Ishikawa (cell line): ENCODE data around the gene MRRF.

Experiments
- CEBPB ChIP-seq: IDR thresholded peaks from 2 replicates; pipeline ENCODE4 v1.6.1; 2012
- CREB1 ChIP-seq: IDR thresholded peaks from 2 replicates; pipeline ENCODE4 v1.6.1; 2012; ENCODE audit warnings: low read depth
- EGR1 ChIP-seq: IDR thresholded peaks from 2 replicates; pipeline ENCODE4 v1.6.1; 2012
- EP300 ChIP-seq: IDR thresholded peaks from 2 replicates; pipeline ENCODE4 v1.6.1; 2012; ENCODE audit warnings: borderline replicate concordance
- FOXM1 ChIP-seq: IDR thresholded peaks from 2 replicates; pipeline ENCODE4 v1.6.1; 2012; ENCODE audit warnings: low read depth, borderline replicate concordance
- NFIC ChIP-seq: IDR thresholded peaks from 2 replicates; pipeline ENCODE4 v1.6.1; 2012
- RAD21 ChIP-seq: IDR thresholded peaks from 2 replicates; pipeline ENCODE4 v1.6.1; 2012; ENCODE audit warnings: low read depth
- TAF1 ChIP-seq: IDR thresholded peaks from 2 replicates; pipeline ENCODE4 v1.6.1; 2012; ENCODE audit warnings: low read depth, mild to moderate bottlenecking
- TCF12 ChIP-seq: IDR thresholded peaks from 2 replicates; pipeline ENCODE4 v1.6.1; 2012; ENCODE audit warnings: low read depth
- TEAD4 ChIP-seq: IDR thresholded peaks from 2 replicates; pipeline ENCODE4 v1.6.1; 2012
- YY1 ChIP-seq: IDR thresholded peaks from 2 replicates; pipeline ENCODE4 v1.6.1; 2012; ENCODE audit warnings: low read depth
- ZBTB7A ChIP-seq: IDR thresholded peaks from 2 replicates; pipeline ENCODE4 v1.6.1; 2012; ENCODE audit warnings: low read depth
- TF ChIP-seq, protein P1 (sequence below): IDR thresholded peaks from 2 replicates; pipeline ENCODE4 v1.6.1; 2012
- TF ChIP-seq, protein P2 (sequence below): IDR thresholded peaks from 2 replicates; pipeline ENCODE4 v1.6.1; 2012
- TF ChIP-seq, protein P3 (sequence below): IDR thresholded peaks from 2 replicates; pipeline ENCODE4 v1.6.1; 2012; ENCODE audit warnings: low read depth, mild to moderate bottlenecking

Gene MRRF

DNA sequence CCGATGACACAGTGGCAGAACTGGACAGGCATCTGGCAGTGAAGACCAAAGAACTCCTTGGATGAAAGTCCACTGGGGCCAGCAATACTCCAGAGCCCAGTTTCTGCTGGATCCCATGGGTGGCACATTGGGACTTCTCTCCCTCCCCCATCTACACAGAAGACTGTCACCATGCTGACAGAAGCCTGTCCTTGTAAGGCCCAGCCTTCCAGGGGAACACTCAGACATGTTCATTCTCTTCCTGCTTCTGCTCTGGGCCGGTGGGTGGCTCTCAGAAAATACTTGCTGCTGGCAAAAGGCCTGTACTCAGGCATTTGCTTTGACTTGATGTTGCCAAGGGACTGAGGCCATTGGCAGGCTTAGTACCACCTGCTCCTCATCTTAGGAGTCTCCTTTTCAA lies 57.9 kb downstream of the MRRF start:
- TF ChIP-seq FOXM1 (no peak), EP300 (no peak), ZBTB7A (no peak), TCF12 (no peak), CEBPB (no peak)

DNA sequence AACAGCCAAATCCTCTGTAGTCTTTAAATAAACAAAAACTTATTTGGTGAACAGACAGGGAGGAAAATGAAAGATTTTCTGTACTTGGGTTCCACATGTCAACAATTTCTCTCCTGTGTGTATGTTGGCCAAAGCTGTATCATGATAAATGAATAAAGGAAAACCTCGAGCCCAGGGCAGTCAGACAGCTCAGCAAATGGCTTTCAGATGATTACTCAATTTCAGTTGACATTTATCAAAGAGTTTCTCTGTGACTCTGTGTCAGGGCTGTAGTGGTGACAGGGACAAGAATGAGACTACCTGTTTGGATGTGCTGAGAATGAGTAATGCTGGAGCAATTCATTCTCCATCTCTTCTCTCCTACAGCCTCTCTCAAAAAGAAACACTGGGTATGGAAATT lies 60.4 kb downstream of the MRRF start:
- no peak for TF ChIP-seq RAD21
- TF ChIP-seq ZBTB7A = no peak
- no peak for TF ChIP-seq EGR1
- TF ChIP-seq, protein P1, sequence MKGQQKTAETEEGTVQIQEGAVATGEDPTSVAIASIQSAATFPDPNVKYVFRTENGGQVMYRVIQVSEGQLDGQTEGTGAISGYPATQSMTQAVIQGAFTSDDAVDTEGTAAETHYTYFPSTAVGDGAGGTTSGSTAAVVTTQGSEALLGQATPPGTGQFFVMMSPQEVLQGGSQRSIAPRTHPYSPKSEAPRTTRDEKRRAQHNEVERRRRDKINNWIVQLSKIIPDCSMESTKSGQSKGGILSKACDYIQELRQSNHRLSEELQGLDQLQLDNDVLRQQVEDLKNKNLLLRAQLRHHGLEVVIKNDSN = no peak
- TF ChIP-seq NFIC = no peak
- TF ChIP-seq FOXM1 = no peak
- no peak for TF ChIP-seq YY1
- no peak for TF ChIP-seq TCF12
- TF ChIP-seq, protein P2, sequence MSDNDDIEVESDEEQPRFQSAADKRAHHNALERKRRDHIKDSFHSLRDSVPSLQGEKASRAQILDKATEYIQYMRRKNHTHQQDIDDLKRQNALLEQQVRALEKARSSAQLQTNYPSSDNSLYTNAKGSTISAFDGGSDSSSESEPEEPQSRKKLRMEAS = no peak
- TF ChIP-seq TEAD4 = no peak
- no peak for TF ChIP-seq CREB1
- TF ChIP-seq, protein P3, sequence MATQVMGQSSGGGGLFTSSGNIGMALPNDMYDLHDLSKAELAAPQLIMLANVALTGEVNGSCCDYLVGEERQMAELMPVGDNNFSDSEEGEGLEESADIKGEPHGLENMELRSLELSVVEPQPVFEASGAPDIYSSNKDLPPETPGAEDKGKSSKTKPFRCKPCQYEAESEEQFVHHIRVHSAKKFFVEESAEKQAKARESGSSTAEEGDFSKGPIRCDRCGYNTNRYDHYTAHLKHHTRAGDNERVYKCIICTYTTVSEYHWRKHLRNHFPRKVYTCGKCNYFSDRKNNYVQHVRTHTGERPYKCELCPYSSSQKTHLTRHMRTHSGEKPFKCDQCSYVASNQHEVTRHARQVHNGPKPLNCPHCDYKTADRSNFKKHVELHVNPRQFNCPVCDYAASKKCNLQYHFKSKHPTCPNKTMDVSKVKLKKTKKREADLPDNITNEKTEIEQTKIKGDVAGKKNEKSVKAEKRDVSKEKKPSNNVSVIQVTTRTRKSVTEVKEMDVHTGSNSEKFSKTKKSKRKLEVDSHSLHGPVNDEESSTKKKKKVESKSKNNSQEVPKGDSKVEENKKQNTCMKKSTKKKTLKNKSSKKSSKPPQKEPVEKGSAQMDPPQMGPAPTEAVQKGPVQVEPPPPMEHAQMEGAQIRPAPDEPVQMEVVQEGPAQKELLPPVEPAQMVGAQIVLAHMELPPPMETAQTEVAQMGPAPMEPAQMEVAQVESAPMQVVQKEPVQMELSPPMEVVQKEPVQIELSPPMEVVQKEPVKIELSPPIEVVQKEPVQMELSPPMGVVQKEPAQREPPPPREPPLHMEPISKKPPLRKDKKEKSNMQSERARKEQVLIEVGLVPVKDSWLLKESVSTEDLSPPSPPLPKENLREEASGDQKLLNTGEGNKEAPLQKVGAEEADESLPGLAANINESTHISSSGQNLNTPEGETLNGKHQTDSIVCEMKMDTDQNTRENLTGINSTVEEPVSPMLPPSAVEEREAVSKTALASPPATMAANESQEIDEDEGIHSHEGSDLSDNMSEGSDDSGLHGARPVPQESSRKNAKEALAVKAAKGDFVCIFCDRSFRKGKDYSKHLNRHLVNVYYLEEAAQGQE = no peak
- no peak for TF ChIP-seq CEBPB
- TF ChIP-seq TAF1 = no peak
- no peak for TF ChIP-seq EP300

DNA sequence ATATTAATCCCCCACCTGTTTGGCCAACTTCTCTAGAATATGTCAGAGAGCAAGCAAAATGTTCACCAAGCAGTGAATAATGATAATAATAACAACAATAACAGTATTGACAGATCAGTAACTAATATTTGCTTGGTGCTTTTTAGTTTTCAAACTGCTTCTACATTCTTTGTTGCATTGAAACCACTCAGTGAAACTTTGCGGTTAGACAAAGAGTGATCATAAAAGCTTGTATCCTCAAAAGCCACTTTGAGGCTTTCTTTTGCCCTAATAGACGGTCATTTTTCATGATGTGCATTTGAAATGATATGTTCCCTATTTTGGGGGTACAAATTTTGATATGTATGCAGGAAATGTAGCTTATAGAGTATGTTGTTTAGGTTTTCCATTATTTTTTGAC lies 62.5 kb downstream of the MRRF start:
- TF ChIP-seq EGR1 (no peak), TCF12 (no peak)
- TF ChIP-seq, protein P3 = no peak

DNA sequence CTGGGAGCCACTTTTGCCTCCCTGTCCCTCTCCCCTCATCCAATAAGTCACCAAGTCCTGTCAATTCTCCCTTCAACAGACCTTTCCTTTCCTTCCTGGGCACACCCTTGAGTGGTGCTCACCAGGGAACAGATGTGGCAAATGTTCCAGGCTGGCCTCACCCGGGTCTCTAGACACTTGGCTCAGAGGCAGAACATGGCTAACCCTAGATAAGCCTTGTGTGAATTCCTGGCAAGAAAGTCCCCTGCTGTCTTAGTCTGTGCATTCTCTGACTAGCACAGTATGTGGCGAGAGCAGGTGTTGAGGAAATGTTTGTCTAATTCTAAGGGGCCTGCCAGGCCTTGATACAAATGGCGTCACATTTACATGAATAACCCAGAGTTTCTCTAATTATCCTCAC lies 64.9 kb downstream of the MRRF start:
- no peak for TF ChIP-seq EP300
- no peak for TF ChIP-seq YY1
- no peak for TF ChIP-seq ZBTB7A
- TF ChIP-seq TAF1 = no peak
- no peak for TF ChIP-seq NFIC
- TF ChIP-seq, protein P2 = no peak
- no peak for TF ChIP-seq FOXM1
- no peak for TF ChIP-seq CREB1
- TF ChIP-seq, protein P1 = no peak
- TF ChIP-seq CEBPB = no peak
- TF ChIP-seq EGR1 = no peak
- TF ChIP-seq, protein P3 = no peak

DNA sequence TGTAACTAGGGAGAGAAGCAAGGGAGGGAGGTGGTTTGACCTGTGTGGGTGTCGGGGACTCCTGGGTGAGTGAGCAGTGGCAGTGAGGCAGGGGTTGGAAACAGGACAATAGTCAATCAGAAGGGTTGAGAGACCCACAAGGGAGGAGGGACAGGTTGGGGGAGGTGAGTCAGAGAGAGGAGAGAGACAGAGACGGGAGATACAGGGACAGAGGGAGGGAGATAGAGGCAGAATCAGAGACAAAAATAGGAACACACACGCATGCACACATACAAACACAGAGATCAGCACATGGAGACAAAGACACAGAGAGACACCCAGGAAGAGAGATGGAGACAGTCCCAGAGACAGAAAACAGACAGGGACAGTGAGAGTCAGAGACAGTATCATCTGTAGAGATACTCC lies 66.8 kb downstream of the MRRF start:
- TF ChIP-seq, protein P1 = no peak
- TF ChIP-seq, protein P3 = no peak
- TF ChIP-seq ZBTB7A = no peak
- TF ChIP-seq EGR1 = no peak
- TF ChIP-seq CREB1 = no peak
- no peak for TF ChIP-seq TAF1
- no peak for TF ChIP-seq NFIC
- no peak for TF ChIP-seq YY1
- TF ChIP-seq TCF12 = no peak
- no peak for TF ChIP-seq EP300
- TF ChIP-seq, protein P2 = no peak
- TF ChIP-seq RAD21 = no peak
- no peak for TF ChIP-seq TEAD4
- TF ChIP-seq FOXM1 = no peak
- no peak for TF ChIP-seq CEBPB
